HUDEP-2 (cell line): Measurements from ENCODE around the gene PUS7L.
"Not testable (repeated sequence)": the region's sequence is repeated elsewhere in the genome, so short reads cannot be mapped to it uniquely, and the experiment has no call there.

Source experiments
- DNase-seq, 76 experiments: peaks; one replicate each; lab custom pipeline; 2025; ENCODE audit not compliant: unreplicated experiment in 76 of 76; lab: John Stamatoyannopoulos, UW

Gene PUS7L

DNA sequence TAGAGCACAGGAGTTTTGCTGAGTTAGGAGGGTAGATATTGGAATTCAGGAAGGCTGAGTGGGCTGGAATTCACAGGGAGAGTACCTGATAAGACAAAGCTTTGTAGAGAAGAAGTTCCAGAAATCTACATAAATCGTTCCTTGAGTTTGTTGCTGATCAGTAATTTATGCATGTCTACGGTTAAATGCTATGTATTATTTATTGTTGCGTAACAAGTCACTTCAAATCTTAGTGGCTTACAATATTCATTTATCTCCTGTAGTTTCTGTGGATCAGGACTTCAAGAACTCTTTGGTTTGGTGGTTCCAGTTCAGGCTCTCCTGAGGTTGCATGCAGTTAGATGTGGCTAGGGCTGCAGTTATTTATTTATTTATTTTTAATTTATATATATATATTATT is 7.8 kb downstream of the PUS7L start:
- DNase-seq: no peak

DNA sequence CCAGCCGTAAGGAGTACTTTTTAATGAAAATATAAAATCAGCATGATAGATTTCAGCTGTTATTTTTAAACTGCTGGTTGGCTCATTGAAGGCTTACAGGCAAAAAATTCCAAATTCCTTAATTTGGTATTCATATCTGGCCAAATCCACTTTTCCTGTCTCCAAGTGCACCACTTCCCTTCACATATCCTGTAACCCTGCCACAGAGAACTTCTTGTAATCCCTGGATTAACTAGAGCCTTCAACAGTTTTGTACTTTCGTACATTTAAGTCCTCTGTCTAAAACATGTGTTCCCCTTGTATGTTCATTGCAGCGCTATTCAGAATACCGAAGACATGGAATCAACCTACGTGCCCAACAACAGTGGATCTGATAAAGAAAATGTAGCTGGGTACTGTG is 9.6 kb downstream of the PUS7L start:
- no peak for DNase-seq

DNA sequence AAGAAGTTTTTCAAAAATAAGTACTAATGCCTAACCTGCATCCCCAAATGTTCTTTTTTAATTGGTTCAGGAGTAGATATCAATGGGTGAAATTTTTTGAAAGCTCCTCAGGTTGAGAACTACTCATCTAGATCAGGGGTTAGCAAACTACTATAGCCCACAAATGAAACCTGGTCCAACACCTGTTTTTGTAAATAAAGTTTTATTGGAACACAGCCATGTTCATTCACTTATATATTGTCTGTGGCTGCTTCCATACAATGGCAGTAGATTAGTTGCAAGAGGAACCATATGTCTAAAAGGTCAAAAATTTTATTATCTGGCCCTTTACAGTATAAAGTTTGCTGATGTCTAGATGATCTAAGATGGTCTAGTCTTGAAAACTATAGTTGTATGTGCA is 13.8 kb downstream of the PUS7L start:
- no peak for DNase-seq

DNA sequence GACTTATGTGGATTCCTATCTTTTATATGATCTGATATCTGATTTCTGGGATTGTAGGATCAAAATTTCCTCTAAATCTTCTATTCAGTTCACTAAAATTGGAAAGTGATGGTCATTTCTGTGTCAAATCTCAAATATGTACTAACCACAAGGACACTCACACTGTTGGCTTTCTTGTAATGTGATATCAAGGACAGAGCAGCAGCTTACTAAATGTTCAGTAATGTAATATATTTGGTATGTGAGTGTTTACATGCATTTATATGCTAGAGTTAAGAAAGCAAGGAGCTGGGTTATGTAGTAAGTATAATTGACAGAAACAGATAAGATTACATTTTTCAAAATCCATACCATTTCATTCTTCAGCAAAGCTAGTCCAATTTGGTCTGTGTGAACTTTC is 16.5 kb downstream of the PUS7L start:
- DNase-seq: no peak

DNA sequence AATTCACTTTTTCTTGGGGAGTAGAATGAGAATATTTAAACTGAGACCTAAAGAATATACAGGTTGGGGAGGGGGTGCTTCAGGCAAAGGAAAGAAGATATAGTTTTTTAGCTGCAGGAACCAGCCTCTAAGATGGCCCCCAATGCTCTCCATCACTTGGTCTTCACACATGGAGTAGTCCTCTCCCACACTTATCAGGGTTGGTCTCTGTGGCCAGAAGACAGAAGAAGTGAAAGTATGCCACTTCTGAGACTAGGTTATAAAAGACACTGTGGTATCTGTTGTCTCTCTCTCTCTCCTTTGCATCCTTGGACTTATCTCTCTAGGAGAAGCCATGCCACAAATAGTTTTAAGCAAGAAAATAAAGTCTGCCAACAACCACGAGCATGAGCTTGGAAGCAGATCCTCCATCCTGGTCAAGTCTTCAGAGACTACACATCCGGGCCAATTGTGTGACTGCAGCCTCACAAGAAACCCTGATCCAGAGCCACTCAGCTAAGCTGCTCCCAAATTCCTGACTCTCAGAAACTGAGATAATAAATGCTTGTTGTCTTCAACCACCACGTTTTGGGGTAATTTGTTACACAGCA is 18.0 kb downstream of the PUS7L start:
- no peak for DNase-seq

DNA sequence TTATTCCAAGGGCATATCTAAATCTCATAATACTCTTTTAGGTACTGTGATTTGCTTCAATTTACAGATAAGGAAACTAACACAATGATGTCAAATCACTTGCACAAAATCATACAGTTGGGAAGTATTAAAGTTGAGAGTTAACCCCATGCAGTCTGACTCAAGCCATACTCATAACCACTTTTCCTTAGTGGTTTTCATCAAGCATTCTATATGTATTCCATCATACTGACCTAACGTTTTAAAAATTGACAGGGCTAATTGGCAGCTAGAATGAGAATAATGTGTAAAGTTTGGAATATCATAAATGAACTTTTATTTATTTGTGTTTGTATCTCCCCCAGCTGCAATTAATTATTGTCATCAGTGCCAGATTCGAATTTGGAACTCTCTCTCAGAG is 20.9 kb downstream of the PUS7L start:
- DNase-seq: no peak

DNA sequence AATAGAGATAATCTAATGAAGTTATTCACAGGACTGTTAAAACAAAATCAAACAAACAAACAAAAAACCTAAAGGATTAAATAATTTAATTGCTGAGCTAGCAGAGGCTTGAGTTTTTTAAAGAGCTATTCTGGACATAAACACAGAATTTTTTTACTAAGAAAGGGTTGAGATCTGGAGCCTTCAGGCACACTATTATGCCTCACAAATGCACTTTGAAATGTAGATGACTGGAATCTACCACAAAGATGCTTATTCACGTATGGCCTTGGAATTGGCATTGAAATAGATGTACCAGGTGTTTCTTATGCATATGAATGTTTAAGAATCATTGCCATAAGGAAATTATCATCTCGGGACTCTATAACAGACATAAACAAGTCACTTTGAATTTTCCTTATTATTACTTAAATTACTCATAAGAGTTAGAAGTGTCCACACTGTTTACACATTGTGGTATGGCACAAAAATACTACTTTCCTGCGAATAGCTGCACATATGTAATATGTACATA is 21.6 kb downstream of the PUS7L start:
- no peak for DNase-seq

DNA sequence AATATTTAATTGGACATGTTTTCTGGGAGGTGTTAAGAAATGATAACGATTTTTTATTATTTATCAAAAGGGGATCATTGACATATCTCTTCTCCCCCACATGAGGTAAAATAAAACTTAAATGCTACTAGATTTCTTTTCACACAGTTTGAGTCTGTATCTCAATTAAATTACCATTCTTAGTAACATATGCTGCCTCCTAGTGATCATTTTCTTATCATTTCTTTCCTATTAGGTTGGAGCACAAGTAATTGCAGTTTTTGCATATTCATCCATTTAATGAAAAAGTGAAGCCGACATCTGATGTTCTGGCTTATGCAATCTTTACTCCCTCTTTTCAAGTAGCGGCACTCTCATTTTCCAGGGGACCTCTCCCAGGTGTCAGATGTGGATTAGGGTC is 24.9 kb downstream of the PUS7L start:
- DNase-seq: no peak

DNA sequence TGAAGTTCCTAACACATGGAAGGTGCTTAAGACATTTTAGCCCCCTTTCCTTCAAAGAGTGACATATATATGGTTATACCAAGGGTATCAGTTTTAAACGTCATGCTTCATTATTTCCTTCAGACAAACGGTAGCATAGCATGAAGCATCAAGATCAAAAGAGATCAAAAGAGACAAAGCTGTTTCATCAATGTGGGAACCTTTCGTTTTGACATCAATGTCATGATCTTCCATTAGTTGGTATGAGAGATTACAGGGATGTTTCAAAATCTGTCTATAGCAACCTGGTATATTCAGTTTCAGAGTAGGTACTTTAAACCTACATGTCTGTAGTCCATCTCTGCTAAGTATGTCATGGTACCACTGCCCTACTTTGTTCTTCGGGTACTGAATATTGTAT is 28.3 kb downstream of the PUS7L start:
- no peak for DNase-seq

DNA sequence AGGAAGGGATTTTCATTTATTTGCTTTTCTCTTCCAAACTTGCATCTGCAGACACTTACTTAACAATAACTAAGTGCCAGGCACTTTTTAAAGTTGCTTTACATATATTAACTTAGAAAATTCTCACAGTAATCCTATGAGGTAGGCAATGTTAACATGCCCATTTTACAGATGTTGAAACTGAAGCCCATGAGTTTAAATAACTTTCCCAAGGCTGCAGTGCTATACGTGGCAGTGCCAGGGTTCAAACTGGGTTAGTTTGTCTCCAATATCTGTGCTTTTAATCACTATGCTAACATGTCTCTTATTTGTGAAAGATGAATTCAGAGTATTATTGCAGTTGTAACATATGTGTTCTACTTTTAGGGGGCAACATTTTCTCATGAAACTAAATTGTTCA is 29.9 kb downstream of the PUS7L start:
- no peak for DNase-seq

DNA sequence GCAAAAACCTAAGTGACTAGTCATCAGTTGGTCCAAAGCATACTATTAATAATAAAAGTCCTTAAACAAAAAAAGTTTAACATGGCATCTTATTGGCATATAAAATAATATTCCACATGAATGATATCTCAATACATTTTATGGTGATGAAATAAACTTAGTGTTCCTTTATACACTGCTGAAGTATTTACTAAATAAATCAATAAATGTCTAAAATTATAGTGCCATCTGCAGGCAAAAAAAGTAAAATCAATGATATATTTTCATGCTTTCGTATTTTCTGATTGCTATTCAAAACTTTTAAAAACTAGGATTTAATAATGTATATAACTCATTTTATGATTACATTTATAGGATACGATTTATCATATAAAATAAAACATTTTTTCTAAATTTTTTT is 30.5 kb downstream of the PUS7L start:
- no peak for DNase-seq

DNA sequence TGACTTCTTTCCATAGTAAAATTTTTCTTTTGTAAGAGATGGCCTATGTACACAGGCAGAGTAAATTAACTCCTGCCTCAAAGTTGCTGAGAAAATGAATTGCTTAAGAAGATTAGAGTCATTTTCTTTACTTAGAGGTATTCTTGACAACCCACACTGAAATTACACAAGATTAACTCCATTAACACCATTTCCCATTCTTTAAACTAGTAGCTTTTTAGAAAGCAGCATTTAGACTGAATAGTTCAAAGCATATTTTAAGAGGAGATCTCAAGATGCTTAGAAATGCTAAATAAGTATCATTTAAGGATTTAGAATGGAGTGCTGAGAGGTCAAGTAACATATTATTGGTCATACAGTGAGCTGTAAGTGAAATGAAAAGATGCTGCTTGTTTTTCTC is 35.5 kb downstream of the PUS7L start:
- no peak for DNase-seq

DNA sequence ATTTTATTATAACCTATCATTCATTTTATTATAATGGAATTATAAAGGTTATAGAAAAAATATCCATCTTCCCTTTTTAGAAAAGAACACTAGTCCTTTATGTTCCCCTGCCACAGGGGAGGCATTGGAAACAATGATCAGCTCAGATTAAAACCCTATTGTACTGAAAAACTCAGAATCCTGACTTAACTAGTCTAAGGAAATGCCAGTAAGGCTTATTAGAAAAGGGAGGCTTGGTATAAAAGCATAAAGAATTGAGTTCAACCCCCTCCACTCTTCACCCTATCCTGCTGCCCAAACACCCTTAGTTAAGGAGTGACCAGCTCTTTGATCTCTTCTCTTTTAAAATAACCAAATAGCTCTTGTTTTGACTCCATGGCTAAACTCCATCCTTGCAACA is 36.0 kb downstream of the PUS7L start:
- no peak for DNase-seq

DNA sequence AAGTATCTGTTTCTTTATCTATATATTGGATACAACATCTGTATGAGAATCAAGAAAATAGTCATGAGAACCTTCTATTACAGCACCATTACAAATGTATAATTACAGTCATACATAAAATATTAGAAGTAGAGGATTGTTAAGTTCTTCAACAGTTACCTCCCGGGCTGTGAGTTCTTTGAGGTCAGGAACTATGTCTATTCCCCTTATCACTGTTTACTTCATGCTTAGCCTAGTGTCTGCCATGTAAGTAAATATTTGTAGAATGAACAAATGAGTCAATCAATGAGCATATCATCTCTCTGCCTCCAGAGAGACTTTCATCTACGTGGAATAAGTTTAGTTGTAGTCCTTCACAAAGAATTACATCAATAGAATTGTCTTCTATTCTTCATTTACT is 47.2 kb downstream of the PUS7L start:
- no peak for DNase-seq

DNA sequence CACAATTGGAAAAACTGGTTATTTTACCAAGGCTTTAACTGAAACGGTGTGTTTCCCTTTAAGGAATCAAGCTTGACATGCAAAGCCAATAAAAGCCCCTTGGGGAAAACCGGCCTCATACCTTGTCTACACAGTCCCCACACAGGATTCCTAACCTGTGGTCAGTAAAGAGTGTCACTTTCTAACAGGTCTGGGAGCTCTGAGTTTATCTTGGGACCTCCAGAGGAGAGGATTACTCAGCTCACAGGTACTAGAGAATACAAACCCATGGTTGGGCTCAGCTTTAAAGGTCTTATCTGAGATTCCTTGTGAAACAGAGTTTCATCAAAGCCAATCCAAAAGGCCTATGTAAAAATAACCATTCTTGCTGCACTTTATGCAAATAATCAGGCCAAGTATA is 54.8 kb downstream of the PUS7L start:
- not testable (repeated sequence) for DNase-seq

DNA sequence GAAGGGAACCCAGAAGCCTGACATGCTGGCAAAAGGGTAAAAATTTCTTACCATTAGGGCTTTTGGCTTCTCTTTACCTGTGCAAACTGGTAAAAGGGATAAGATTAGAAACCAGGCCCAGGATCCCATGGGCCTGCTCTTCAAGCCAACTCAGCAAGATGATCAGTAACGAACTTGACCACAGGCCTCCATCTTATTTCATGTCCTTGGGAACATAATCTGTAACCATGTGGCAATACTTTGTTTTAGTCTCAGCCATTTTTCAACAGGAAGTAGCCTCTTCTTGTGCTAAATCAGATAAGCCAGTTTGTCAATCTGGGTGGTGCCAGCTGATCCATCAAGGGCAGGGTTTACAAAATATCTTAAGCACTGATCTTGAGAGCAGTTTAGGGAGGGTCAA is 57.4 kb downstream of the PUS7L start:
- peak in 8 of 76 experiments; percentile 1 to 20 (median 12) for DNase-seq

DNA sequence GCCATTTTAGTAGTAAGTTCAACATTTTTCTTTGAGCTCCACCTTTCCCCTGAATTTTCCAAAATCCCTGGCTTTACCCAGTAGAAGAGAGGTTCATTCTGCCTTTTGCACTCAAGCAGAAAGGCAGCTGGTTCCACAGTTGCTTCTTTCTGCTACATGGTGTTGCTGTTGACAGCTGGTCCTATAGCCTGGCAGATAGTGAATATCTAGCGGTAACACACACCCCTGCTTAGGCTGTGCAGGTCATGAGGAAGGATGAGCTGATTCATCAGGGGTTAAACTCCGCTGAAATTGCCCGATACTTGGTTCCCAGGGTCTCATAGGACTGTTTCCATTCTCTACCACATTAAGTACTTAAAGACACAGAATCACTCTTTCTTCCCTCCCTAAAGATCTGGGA is 62.4 kb downstream of the PUS7L start:
- peak in 7 of 76 experiments; percentile 13 to 41 (median 25) for DNase-seq

DNA sequence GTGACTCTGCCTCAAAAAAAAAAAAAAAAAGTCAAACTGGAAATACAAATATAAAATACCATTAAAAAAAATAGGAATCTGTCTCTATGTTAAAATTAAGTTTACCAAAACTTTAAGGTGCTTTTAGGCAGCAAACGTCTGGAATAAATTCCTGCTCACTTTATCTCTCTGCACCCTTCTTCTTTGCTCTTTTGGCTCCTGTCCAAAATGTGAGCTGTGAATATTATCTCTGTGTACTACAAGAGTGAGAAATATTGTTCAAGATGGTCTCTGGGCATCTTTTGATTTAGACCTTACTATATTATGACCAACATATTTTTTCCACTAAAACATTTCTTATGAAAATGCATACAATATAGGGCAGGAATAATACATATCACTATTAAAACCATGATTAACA is 63.7 kb downstream of the PUS7L start:
- DNase-seq: peak in 3 of 76 experiments; percentile 11 to 19 (median 11)

DNA sequence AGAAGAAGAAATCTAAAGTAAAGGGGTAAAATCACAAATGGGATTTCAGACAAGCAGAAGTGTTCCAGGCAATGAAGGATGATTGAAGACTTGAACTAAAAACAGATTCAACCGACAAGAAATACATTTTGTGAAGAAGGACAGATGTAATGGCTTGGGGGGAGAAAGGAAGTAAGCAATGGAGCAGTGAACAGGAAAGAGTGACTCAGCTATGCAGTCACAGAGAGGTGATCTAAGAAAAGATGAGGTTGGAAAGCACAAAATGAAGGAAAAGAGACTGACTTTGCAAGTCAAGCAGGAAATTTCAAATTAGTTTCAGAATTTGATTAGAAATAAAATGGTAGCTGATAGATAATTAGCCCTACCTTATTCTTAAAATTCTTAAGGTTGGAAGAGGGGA is 66.5 kb downstream of the PUS7L start:
- DNase-seq: peak in 1 of 76 experiments; percentile 6

DNA sequence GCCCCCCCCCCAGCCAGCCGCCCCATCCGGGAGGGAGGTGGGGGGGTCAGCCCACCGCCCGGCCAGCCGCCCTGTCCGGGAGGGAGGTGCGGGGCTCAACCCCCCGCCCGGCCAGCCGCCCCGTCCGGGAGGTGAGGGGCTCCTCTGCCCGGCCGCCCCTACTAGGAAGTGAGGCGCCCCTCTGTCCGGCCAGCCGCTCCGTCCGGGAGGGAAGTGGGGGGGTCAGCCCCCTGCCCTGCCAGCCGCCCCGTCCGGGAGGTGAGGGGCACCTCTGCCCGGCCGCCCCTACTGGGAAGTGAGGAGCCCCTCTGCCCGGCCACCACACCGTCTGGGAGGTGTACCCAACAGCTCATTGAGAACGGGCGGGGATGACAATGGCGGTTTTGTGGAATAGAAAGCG is 73.1 kb downstream of the PUS7L start:
- not testable (repeated sequence) for DNase-seq

DNA sequence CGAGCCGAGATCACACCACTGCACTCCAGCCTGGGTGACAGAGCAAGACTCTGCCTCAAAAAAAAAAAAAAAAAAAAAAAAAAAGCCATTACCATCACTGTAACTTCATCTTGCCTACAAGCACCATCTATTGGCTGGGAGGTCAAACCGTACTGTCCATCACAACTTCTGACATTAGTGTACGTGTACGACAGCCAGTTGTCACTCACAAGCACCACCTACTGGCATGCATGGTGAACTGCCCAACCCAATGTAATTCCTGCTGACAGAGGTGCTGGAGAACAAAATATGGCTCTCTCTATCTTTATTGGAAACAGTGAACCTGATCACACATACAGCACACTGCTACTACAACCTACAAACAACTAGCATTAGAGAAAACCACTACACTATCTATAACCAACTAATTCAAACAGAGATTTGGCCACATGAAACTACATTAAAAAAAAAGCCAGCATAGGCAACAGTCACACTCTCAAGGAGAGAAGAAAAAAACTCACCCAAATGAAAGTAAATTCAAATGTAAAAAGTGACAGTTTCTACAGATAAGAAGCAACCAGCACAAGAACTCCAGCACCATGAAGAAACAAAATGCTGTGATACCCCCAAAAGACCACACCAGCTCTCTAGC is 82.3 kb downstream of the PUS7L start:
- peak in 34 of 76 experiments; percentile 1 to 53 (median 10) for DNase-seq

DNA sequence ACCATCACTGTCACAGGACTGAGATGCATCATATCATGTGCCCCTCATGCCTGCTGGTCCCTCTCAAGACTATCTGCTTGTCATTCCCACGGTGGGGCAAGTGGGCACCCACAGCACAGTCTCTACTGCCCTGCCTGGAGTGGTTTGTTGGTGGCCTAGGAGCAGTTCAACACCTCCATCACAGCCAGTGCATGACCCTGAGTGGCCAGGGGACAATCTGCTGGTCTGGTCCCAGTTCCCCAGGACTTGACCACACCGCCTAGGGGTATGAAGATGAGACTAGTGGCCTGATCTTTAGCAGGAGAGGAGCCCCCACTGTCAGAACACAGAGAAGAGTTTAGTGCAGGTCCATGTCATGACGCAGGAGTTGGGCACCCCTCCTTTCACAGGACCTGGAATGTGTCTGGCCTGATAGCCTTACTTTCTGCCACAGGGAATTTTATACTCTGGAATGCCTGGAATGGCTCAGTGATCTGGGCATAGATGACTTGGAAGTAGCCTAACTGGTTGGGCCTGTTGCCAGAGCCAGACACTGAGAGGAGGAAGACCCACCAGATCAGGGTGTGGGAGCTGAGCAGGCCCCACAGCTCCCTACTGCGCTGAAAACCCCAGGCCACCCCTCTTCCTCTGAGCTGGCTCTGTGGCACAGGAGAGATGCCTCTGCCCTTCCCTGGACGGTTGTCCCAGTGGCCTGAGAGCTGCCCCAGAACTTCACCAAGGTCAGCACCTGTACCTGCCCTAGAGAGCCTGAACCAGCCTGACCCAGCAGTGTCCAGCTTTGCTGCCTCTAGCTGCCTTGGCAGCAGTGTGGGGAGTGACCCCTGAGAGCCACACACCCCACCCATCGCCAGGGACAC is 83.3 kb downstream of the PUS7L start:
- no peak for DNase-seq
